ENCODE data around the gene TSPAN7. TPM values are rescaled to one million over a fixed set of nuclear protein-coding genes. Genes with fewer than 3 reads are reported as not detected.

The TSPAN7 gene
- total RNA-seq, 1 donor from 2014 or later: 12.7 TPM

- DNase-seq (ENCODE audit: low spot score): no peak
- H3K4me3 ChIP-seq: no peak overlapping the region
- H3F3A ChIP-seq (ENCODE audit: low read depth): no peaks in the 10 kb centered on the region
- H2AFZ ChIP-seq (replicated peaks): no peak overlapping the region
- Mint-ChIP-seq H3K4me1 (no peaks in the 10 kb centered on the region), H3K27me3 (ENCODE audit: insufficient read depth, low read depth) (no peaks in the 10 kb centered on the region), H3K4me3 (no peak overlapping the region), H3K9me3 (no peaks in the 10 kb centered on the region), H3K27ac (no peak overlapping the region), H3K36me3 (no peaks in the 10 kb centered on the region)
- no peaks in the 10 kb centered on the region for H3K79me2 ChIP-seq (ENCODE audit: low read depth)
- no peak overlapping the region for H3K9ac ChIP-seq
- H3K36me3 ChIP-seq: no peaks in the 10 kb centered on the region
- H3K4me1 ChIP-seq: no peaks in the 10 kb centered on the region
- H3K27me3 ChIP-seq: no peaks in the 10 kb centered on the region
- peaks cover 7% of the 10 kb centered on the region for H3K9me3 ChIP-seq (ENCODE audit: low read depth)
- TF ChIP-seq EZH2phosphoT487 (IDR thresholded peaks at IDR 0.05) (no peak), EZH2 (IDR thresholded peaks at IDR 0.05) (no peak)
- TF ChIP-seq, protein P1, sequence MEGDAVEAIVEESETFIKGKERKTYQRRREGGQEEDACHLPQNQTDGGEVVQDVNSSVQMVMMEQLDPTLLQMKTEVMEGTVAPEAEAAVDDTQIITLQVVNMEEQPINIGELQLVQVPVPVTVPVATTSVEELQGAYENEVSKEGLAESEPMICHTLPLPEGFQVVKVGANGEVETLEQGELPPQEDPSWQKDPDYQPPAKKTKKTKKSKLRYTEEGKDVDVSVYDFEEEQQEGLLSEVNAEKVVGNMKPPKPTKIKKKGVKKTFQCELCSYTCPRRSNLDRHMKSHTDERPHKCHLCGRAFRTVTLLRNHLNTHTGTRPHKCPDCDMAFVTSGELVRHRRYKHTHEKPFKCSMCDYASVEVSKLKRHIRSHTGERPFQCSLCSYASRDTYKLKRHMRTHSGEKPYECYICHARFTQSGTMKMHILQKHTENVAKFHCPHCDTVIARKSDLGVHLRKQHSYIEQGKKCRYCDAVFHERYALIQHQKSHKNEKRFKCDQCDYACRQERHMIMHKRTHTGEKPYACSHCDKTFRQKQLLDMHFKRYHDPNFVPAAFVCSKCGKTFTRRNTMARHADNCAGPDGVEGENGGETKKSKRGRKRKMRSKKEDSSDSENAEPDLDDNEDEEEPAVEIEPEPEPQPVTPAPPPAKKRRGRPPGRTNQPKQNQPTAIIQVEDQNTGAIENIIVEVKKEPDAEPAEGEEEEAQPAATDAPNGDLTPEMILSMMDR (IDR thresholded peaks at IDR 0.05): no peak
- no peak overlapping the region for H3K27ac ChIP-seq
- H3K4me2 ChIP-seq: no peak overlapping the region
- no peaks in the 10 kb centered on the region for H4K20me1 ChIP-seq (ENCODE audit: low read depth)
Measured at GRCh38 chrX:38732866-38733265, 171.5 kb downstream of the TSPAN7 start.

Small RNAs within 50 kb of the gene (small RNA-seq; reads per million reads assigned to genes)
- gene RNU7-7P: not detected

Other genes with a start within 250 kb of the TSPAN7 start
- gene RPGR, start 234.0 kb upstream of the TSPAN7 start, total RNA-seq (ENCODE audit: low replicate concordance): 16.9 and 17.4 TPM in 2 replicates
- gene OTC, start 208.9 kb upstream of the TSPAN7 start, total RNA-seq (ENCODE audit: low replicate concordance): not detected in 2 replicates
- gene MID1IP1, start 239.9 kb downstream of the TSPAN7 start, total RNA-seq (ENCODE audit: low replicate concordance): 25.2 and 42.3 TPM in 2 replicates